UCSD-AML1 (cell line): ENCODE measurements around the gene PNPT1.
A peak's percentile ranks its signal among the peaks of the same experiment; 100 is the strongest.

Experiments used
- DNase-seq: peaks from one replicate; lab custom pipeline; 2025; ENCODE audit not compliant: unreplicated experiment; lab: John Stamatoyannopoulos, UW

Gene PNPT1

GRCh38 chr2:55672630-55673029 lies 21.0 kb downstream of the PNPT1 start:
- no peak for DNase-seq

DNA sequence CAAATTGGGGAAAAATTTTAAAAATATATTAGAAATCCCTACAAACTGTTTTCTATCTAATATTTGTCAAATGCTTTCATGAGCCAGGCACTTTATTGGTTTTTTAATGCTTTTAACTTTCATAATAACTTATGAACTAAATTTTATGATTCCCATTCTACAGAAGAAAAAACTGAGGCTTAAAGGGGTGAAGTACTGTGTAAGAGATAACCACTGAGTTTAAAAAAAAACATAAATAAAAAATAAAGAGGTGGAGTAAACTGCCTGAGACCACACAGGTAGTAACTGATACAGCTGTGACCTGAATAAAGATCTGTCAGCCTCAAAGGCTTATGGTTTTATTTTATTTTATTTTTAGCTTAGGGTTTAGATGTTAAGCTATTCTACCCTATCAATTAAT lies 24.7 kb downstream of the PNPT1 start:
- DNase-seq = no peak

DNA sequence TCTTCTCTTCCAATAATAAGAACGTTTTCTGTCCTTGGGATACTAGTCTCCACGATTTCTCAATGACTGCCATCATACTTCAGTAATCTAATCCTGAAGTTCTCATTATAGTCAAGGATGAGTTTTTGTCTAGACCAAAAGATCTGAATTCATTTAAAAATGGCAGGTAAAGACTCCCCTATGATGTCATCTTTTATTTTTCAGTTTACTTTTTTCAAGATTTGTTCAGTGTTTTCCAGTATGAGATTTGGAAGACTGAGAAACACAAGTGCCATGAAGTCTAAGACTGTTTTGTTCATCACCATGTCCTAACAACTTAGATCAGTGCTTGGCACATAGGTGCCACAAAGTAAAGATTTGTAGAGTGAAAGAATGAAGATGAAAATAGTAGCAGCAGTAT lies 40.4 kb downstream of the PNPT1 start:
- no peak for DNase-seq

GRCh38 chr2:55649211-55649610 lies 44.4 kb downstream of the PNPT1 start:
- DNase-seq = no peak

- DNase-seq = no peak
These were observed 56.8 kb downstream of the PNPT1 start for GRCh38 chr2:55636831-55637230.

DNA sequence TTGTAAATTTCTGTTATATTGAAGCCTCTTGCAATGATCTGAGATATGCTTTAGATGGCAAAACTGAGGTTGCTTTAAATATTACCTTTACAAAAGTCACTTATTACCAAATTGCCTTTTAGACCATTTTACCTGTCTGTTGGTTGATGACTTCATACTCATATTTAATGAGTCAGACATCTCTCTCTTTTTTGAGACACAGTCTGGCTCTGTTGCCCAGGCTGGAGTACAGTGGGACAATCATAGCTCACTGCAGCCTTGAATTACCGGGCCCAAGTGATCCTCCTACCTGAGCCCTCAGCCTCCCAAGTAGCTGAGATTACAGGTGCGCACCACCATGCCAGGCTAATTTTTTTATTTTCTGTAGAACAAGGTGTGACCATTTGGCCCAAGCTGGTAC lies 64.7 kb downstream of the PNPT1 start:
- no peak for DNase-seq

DNA sequence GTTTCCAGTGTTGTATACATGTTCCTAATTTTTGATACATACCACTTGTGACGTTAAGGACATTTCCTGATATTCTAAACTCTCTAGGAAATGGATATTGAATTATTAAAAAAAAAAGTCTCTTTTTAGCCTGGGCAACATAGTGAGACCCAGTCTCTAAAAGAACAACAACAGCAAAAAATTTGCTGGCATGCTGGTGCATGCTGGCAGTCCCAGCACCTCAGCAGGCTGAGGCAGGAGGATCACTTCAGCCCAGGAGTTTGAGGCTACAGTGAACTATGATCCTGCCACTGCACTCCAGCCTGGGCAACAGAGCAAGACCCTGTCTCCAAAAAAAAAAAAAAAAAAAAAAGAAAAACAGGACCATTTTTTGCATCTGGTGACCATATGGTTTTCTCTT lies 65.7 kb downstream of the PNPT1 start:
- DNase-seq = no peak

- DNase-seq = no peak
These were observed 71.8 kb downstream of the PNPT1 start for GRCh38 chr2:55621802-55622201.

DNA sequence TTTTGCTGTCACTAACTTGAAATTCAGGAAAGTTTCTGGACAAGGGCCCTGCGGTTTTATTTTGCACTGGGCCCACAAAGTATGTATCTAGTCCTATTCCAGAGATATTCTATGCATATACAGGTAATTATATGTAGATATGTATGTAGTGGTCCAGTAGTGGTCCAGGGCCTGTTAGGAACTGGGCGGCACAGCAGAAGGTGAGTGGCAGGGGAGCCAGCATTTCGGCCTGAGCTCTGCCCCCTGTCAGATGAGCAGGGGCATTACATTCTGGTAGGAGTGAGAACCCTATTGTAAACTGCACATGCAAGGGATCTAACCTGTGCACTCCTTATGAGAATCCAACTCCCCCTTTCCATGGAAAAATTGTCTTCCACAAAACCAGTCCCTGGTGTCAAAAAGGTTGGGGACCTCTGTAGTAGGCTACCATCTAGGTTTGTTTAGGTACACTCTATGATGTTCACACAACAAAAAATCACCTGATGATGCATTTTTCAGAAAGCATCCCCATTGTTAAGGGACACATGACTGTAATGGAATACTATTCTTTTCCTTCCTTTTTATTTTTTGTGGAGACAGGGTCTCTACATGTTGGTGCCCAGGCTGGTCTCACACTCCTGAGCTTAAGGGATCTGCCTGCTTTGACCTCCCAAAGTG lies 73.4 kb downstream of the PNPT1 start:
- DNase-seq = no peak

GRCh38 chr2:55618275-55619055 lies 75.2 kb downstream of the PNPT1 start:
- peak; percentile 42 for DNase-seq

GRCh38 chr2:55618025-55618274 lies 75.7 kb downstream of the PNPT1 start:
- DNase-seq = no peak

- peak; percentile 99 for DNase-seq
These were observed 76.2 kb downstream of the PNPT1 start, which contains the start of gene PPP4R3B for GRCh38 chr2:55617175-55618024. Gene PPP4R3B (minus strand): TSS chr2:55617622. CDS start chr2:55617285, 337 bp downstream.

DNA sequence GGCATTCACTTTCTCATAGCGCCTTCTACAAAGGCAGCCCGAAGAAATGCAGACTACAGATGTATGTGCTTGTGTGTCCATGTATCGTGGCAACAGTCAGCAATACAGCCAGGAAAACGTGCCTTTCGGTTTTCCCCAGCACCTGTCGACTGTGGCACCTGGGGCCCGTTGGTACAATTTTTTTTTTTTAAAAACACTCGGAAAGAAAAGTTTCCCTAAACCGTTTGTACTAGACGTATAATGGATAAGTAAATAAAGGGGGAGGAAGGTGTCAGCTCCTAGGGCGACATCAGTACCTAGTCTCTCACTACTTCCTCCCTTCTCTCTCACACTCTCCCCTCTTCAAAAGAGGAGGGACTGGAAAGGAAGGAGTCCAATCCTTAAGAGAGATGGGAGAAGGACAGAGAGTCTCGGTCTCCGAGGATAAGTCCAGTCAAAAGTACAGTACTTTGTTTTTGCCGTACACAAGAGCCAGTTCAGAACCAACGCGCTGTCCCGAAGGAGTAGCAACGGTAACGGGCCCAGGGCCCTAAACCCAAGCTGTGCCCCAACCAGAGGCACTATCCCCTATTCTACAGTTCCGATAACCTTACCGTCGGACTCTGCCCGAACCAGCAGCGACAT lies 77.0 kb downstream of the PNPT1 start:
- DNase-seq = peak; percentile 34

GRCh38 chr2:55611997-55612396 lies 81.6 kb downstream of the PNPT1 start:
- DNase-seq = no peak

DNA sequence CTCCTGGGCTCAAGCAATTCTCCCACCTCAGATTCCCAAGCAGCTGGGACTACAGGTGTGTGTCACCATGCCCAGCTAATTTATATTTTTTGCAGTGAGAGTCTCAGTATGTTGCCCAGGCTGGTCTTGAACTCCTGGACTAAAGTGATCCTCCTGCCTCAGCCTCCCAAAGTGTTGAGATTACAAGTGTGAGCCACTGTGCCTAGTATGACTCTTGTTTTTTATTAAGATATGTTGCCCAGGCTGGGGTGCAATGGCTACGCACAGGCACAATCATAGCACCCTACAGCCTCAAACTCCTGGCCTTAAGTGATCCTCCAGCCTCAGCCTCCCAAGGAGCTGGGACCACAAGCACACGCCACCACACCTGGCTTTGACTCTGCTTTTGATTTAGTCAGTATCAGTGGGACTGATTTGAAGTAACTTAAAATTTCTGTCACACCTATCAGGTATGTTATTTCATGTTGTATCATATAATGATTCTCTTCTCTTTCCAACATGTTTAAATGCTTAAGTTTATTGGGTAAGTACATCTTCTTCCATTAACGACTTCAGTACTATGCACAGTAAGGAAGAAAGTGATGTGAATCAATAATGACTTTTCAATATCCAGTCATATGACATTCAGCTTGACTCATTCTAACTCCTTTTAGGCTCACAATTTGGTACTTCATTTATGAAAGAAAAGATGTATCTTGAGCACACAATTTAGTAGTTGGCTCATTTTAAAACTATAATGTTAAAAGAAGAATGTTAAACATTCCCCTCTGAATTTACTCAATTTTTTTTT lies 82.5 kb downstream of the PNPT1 start:
- DNase-seq = no peak

- no peak for DNase-seq
These were observed 83.6 kb downstream of the PNPT1 start for GRCh38 chr2:55609938-55610578.

DNA sequence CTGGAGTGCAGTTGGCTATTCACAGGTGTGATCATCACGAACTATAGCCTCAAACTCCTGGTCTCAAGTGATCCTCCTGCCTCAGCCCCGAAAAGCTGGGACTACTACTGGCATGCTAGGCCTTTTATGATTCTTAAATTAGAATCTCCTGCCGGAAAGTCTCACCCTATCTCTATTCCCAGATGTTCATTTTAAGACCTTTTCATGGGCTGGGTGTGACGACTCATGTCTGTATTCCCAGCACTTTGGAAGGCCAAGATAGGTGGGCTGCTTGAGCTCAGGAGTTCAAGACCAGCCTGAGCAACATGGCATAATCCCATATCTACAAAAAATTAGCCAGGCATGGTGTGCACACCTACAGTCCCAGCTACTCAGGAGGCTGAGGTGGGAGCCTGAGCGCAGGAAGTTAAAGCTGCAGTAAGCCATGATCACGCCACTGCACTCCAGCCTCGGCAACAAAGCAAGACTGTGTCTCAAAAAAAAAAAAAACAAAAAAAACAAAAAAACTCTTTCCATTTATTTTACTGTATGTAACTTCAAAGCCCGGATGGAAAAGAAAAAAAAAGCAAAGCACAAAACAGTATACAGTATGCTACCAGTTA lies 84.3 kb downstream of the PNPT1 start:
- no peak for DNase-seq

DNA sequence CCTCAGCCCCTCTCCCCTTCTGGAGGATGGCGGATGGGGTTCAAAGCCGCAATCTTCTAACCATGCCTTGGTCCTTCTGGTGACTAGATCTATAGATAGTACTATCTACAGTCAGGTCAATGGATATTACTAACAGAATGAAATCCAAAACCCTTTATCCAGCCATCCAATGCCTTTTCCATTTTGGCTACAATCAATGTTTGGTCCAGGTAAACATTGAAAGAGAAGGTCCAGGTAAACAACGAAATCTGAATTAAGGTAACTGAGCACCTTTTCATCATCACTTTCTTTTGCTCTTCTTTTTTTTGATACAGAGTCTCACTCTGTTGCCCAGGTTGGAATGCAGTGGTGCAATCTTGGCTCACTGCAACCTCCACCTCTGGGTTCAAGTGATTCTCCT lies 85.9 kb downstream of the PNPT1 start:
- no peak for DNase-seq

DNA sequence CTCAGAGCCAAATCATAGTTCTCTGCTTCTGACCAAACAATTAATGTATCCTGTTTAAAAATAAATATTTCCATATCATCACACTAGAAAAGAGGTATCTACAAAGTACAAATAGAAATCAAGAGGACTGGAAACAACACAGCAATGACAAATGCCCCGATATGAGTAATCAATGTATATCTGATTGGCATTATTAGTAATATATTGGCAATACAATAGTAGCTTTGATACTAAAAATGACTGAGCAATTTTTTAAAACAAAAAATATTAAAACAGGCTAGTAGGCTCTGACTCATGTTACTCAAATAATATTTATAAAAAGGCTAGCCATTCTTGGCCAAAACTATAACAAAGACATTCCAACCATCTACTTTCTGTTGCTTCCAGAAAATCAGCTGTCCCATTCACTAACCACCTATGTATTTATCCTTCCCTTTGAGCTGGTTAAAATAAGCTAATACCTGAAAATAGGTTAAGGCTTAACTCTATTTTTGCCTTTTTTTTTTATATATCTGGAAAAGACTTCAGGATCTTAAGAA lies 89.5 kb downstream of the PNPT1 start:
- DNase-seq = no peak

DNA sequence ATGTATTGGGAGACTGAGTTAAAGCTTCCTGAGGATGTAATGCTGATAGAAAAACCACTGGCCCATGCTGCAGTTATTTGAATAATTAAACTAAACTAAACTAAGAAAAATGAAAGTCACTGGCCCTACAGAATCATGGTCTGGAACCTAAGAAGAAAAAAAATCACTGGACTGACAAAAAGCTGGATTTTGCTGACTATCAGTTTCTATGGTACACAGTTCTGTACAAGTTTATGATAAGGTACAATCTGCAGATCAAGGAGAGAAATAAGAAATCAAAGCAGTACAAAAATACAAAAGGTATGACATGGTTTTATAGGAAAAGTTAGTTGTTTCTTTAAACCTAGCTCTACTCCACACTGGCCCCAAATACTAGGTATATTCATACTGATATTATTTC lies 91.8 kb downstream of the PNPT1 start:
- DNase-seq = no peak
